T follicular helper cell (primary cell): ENCODE data around the gene DYNLT1.
"Not testable (repeated sequence)": the region's sequence is repeated elsewhere in the genome, so short reads cannot be mapped to it uniquely, and the experiment has no call there.

Source experiments
- DNase-seq: peaks from one replicate; pipeline ENCODE4 v3.0.0-alpha.2; 2020; ENCODE audit warnings: low read depth

DYNLT1 gene

DNA sequence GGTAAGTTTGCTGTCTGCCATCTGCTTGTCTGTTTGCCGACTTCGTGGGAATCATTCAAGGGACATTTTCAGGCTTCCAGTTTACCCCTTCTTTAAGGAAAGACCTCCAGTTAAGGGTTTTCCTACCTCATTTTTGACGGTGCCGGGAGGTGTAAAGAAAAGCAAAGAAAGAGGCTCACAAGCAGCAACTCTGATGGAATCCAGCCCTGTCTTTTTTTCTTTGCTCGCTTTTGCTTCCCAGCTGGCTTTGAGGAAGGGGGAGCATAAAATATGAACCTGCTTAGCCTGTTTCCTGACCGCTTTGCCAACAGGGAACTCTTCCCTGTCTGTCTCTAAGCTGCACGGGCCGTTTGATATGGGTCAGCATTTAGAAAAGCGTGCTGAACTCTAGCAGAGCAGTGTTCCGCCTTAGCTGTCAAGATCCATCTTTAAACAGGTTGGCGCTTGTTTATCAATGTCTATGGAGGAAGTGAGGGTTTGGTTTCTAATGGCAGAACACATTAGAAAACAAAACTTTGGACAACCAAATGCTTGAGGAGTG, 19.2 kb upstream of the DYNLT1 start:
- DNase-seq, result no peak

DNA sequence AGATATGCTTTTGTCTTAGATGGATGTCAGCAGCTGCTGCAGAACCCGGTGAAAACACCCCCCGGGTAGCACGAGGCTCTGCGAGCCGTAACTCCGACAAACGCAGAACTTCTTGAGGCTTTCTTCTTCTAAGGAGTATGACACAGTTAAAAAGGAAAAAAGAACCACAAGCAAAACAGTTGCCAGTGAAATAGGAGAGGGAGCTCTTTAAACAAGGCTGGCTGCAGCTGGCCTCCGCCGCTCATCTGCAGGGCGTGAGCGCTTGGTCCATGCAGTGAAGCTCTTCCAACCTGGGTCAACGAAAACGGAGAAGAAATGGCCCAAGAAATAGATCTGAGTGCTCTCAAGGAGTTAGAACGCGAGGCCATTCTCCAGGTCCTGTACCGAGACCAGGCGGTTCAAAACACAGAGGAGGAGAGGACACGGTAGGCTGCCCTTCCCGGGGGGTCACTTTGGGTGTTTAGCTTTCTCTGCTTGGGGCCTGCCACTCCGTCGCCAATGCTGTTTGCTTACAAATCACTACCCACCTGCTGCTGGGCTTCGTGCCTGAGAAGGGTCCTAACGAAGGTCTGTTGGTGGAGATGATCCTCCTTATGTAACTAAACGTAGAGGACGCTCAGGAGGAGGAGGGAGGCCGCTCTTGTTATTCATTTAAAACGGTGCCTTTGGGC, 18.5 kb upstream of the DYNLT1 start:
- DNase-seq, result no peak

DNA sequence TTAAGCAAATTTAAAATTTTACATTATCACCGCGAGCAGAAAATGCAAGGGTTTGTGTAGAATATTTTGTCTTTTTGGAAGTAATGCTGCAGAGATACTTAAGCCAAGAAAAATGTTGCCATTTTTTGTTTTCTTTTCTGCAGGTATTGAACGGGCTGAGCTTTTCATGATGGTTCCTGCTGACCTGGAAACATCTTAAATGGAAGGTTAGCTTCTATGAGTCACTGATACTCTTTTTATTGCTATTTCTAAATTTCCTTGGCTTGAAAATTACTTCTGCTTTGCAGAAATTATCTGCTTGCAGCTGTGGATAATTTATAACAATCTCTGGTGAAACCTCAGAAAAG, 18.0 kb upstream of the DYNLT1 start:
- no peak for DNase-seq

DNA sequence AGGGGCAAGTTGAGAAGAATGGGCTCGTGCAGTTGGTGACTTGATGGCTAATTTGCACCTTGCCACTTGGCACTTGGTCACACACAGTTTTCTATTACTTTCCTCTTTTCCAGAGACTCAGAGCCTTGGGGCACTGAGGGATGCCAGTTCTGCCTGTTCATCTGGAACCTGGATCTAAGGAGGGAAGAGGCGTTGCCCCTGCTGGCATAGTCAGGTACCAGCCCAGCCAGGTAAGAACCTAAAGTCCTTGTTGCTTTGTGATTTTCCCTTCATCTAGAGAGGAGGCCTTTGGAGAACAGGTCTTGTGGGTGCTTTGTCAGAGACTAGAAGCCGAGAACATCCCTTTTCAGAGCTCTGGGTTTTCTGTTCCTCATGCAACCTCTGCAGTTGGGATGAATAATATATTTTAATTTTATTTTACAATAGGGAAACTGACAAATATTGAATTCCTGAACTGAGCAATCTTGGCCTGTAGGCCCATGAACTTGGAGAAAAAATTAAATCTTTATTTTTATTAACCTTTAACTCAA, 16.7 kb upstream of the DYNLT1 start:
- DNase-seq, result no peak

DNA sequence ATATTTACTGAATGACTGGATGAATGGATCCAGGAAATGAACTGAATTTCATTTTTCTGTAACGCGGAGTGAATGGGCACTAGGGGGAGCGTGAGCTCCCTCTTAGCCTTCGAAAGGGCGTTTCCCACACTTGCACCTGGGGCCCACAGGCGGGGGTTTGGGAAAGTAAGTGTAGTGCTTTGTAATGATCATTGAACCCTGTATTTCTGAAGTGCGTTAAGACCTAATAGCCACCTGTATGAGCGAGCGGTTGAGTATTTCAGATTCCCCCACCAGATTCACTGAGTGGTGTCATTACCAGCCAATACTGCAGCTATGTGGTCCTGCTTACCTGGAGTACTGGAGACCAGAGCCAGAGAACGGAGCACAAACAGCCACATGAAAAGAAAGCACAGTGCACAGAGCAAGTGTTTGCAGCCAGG, 15.8 kb upstream of the DYNLT1 start:
- no peak for DNase-seq

DNA sequence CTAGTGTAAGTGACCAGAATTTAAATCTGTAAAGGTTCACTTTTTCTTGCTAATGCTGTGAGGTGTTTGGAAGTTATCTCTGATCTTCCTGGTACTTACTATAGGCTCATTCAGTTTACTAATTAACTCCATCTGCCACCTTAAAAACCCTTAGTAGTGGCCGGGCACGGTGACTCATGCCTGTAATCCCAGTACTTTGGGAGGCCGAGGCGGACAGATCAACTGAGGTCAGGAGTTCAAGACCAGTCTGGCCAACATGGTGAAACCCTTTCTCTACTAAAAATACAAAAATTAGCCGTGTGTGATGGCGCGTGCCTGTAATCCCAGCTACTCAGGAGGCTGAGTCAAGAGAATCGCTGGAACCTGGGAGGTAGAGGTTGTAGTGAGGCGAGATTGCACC, 12.4 kb upstream of the DYNLT1 start:
- not testable (repeated sequence) for DNase-seq

DNA sequence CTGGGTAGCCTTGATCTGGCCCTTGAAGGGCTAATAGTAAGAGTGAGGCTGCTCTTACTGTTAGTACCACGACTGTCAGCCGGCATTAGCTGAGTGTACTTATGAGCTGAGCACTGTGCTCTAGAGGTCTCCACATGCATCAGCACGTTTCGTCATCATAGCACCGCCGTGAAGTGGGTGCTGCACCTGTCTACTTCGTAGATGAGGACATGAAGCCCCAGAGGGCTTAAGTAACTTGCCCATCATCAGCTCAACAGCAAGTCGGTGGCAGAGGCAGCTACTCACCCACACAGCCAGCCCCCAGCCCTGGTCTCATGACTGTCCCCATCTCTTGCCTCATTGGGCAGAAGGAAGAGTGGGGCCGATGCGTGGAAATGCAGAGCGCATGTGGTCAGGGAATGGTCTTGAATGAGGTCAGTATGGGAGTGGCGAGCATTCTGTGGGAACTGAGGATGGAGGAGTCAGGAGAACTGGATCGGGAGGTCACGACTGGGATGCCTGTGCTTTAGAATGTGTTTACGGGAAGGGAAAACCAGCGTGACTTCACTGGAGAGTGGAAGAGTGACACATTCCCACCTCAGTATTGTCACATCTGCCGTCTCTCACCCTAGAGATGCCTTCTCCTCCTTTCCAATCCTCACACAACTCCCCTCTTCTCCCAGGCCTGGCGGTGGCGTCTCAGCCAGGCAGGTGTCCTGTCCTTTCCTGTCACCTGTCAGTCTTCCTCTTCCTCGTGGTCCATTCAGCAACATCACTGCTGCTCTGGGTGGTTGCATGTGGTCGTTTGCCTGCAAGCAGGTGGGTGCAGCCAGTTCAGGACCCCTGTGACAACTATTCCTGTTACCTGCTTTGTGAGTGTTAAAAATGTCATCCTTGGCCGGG, 11.3 kb upstream of the DYNLT1 start:
- DNase-seq, result no peak

DNA sequence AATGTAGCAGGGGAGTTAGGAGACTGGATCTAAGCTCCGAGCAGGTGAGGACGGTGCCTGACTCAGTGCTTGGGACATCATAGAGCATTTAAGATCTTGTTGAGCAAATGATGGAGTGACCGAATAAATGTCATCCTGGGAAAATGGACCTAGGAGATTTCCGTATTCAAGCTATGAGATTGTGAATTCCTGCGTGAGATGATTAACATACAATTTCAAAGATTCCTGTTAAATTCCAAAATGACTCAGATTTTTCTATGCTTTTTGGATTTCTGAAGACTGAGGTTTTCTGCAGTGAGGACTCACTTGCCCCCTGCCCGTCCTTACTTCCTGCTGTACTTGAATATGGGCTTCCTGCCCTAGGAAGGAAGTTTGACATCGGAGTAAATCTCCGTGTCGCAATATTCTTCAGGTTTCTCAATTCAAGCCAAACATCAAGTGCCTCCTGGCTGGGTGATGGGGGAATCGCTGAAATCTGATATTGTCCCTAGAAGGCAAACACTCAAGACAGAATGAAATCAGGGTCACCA, 10.5 kb upstream of the DYNLT1 start:
- no peak for DNase-seq

DNA sequence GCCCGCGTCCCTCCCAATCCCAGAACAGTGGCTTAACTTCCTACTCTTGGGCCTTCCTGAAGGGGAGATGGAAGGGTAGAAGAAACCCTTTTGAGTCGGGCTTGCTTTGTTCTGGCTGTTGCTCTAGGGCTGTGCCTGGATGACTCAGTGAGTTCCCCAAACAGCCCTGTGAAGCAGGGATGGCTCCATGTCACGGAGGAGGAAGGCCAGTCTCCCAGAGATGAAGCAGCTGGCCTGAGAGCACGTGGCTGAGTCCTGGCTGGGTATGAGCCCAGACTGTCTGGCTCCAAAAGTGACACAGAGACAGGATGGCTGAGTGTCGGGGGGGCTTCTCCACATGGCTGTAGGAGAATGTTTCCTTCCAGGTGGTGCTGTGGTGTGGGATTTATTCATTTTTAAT, 10.0 kb upstream of the DYNLT1 start:
- DNase-seq, result no peak

DNA sequence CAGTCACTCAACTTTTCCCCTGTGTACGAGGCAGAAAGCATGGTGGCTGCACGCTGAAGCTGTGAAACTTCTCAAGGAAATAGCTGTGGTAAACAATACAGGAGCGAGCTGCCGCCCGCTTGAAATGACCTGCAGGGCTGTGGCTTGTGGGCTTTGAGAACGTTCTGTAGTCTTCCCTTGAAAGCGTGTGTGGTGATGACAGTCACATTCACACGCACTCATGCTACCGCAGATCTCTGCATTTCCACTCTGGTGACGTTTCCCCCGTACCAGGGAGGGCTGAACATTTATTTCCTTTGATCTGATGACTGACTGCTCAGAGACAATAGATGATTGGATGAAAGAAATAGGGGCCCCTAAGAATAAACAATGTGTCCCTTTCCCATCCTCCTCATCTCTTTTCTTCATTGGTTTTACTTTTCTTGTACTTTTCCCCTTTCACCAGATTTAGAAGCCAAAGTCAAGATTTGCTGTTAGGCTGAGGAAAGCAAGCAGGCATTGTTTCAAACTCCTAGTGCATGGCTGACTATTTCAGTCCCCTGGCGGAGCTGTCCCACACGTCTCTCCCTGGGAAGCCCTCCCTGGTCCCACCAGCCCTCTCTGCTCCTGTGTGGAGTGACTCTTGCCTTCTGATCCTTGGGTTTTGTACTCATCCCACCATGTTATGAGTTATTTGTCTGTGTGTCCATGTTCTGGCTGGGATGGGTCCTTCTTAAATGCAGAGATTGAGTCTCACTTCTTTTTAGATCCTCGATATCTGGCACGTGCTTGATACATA, 9.2 kb upstream of the DYNLT1 start:
- DNase-seq, result peak; percentile 87

DNA sequence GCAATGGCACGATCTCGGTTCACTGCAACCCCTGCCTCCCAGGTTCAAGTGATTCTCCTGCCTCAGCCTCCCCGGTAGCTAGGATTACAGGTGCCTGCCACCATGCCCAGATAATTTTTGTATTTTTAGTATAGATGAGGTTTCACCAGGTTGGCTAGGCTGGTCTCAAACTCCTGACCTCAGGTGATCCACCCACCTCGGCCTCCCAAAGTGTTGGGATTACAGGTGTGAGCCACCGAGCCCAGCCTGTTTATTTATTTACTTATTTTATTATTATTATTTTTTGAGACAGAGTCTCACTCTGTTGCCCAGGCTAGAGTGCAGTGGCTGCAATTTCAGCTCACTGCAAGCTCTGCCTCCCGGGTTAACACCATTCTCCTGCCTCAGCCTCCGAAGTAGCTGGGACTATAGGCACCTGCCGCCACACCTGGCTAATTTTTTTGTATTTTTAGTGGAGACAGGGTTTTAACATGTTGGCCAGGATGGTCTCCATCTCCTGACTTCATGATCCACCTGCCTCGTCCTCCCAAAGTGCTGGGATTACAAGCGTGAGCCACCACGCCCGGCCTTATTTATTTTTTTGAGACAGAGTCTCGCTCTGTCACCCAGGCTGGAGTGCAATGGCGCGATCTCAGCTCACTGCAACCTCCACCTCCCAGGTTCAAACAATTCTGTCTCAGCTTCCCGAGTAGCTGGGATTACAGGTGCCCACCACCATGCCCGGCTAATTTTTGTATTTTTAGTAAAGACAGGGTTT, 7.6 kb upstream of the DYNLT1 start:
- DNase-seq, result not testable (repeated sequence)

DNA sequence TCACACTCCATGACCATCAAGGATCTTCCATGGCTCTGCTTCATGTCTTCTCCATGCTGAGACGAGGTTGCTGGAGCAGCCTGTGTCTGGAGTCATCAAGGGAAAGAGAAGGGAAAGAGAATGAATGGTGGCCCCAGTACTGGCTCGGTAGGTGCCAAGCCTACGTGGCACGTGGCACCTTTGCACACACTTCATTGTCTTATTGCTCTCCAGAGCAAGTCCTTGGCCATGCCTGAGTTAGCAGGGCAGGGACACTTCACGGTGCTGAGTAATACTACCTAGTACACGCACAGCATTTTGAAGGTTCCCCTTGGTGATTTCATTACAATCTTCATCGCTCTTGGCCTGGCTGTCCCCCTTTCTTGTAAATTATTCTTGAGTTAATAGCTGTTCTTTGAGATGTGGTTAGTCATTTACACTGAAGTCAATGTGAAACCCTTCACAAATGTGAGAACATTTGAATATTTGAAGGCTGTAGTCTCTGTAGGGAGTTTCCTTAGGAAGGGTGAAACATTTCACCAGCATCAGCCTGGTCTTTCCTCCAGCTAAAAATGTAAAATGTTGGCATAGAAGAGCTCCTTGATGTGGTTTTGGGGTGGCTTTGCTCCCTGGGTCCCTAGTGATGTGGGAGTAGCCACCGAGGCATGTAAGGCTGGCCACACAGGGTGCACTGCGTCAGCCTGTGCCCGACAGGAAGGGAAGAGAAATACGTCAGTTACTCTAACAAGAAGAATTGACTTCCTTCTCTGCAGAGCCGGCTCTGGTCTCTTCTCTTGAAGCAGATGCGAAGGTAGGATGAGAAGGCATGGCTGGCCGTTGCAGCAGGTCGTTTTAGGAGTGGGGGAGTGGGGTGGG, 5.0 kb upstream of the DYNLT1 start, which contains the start of gene SYTL3:
Gene SYTL3 (plus strand): TSS at position 766 of the 855 bp plus-strand sequence. CDS start 13,215 bp downstream, outside the sequence.
- DNase-seq, result peak; percentile 76

DNA sequence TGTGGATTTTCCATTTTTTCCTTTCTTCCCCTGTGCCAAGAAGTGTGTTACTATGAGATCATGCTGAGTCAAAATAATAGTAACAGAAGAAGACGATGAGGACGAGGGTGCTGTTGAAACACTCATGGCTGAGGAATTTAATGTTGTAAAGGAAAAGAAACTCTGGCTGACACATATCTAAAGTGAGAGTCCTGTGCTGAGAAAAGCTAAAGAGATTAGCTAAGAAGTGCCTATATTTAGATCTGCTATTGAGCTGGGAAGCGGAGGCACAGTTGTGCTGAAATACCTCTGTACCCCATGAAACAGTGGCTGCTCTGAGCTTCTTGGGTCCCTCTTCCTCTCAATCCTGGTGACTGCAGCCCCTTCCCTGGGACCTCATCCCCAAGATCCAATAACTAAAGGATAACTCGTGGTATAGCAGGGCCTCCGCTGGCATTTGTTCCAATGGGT, 4.2 kb upstream of the DYNLT1 start:
- no peak for DNase-seq

DNA sequence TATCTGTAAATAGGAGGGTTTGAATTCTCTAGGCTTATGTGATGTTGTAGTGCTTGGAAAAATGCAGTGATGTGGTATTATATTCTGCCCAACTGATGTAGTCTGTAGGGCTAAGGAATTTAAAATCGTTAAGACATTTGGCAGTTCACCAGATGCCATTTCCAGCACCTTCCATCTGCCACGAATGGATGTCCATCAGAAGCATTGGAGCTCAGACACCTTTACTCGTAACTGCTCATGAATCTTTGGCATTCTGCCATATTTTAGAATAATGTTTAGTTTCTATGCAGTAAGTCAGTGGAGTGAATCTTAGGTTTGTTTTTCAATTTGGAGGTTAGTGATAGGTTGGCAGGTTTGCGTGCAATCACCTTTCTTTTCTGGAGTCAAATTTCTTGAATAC, 3.0 kb upstream of the DYNLT1 start:
- no peak for DNase-seq

DNA sequence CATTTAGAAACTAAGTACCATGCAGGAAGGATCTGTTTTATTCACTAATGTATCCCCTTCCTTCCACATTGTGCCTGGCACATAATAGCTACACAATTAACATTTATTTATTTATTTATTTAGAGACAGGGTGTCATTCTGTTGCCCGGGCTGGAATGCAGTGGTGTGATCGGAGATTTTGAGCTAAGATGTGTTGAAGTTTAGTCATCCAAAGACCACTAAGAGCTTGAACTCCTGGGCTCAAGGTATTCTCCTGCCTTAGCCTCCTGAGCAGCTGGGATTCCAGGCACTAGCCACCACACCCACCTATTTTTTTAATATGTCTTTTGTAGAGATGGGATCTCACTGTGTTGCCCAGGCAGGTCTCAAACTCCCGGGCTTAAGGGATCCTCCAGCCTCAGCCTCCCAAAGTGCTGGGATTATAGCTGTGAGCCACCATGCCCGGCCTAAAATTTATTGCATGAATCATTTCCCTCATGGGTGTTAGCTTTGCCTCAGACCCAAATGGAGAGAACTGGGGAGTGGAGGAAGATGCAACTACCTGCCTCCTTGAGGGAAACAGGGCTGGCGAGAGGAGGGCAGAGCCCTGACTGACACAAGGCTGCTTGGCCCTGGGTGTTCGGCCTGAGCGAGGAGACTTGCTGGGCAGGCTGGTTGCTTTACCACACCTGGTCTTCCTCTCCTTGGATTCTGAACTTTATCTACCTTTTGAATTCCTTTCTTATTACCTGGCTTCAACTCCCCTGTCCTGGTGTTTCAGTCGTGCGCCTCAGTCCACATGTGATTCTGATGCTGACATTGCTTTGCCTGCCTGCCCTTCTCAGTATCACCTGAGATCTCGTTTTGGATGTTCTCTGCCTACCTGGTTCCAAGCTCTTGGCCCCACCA, 1.7 kb upstream of the DYNLT1 start:
- DNase-seq, result no peak

DNA sequence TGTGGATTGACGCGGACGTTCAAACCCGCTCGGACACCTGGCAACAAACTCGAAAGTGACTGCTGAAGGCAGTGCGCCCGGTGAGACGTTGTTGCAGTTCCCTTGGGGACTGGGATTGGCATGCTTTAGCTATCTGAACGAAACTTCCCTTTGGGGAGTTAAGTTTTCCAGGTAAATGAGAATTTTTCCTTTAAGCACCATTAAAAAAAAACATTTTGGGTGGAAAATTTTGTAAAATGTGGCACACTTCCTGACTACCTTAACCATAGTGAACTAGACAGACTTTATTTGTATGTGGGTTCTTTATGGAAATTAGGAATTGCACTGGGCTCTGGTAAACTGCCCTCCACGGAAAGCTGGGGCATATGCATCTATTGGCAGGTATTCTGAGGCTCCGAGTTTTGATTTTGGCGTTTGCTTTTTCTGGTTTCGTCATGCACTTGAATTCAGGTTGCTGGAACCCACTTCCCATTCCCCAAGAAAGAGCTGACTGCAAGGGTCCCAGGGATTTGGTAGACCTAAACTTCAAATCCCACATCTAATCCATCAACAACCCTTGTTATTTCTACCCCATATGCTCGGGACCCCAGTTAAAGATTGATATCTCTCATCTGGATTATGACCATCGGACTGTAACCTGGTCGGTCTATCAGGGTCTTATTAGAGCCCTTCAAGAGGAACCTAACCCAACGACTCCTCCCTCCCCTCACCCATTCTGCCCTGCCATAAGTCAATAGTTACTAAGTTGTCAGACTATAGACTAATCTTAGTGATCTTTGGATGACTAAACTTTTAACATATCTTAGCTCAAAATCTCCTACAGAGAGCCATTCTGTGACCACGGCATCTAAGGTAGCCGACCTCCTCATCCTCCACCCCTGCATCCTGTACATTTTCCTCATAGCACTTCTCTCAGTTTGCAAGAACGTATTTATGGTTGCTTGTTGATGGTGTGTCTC, 800 bp upstream of the DYNLT1 start:
- DNase-seq, result no peak

DNA sequence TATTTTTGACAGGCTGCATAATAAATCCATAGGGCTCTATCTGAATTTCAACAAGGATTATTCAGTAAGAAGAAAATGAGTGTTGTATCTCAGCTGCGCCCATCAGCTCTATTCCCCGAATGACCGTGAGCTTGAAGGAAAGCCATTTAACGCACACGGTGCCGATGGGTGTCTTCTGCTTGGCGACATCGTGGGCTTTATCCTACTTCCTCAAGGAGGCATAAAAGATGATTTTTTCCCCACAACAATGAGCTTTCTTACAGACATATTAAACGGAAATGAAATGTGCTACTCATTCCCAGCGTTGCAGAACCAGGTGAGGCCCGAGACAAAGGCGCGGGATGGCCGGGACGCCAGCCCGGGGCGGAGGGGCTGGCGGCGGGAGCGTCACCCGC, 710 bp downstream of the DYNLT1 start:
- no peak for DNase-seq

DNA sequence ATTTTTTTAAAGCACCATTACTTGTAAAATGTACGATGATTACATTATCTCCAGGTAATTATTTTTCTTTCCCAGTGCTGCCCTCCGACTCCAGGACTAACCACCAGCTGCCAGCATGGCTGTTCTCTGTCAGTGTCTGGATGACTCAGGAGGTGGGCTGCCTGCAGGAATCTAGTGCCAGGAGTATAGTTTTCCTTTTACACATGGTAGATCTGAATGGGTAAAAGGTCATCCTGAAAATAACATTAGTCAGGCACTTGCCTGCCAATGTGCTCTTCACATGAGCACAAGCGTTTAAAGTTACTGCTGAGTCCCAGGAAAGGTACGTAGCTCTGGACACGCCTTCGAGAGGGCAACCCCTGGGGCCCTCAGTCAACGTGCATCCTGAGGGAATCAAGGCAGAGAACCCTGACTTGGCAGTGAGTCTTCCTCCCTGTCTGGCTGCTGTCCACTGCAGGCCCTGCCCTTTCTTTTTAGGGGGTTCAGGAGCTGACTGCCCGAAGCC, 2.4 kb downstream of the DYNLT1 start:
- no peak for DNase-seq
